Muscle of leg (tissue), 11 donors: ENCODE measurements around the gene RFX3. TPM values are rescaled to one million over a fixed set of nuclear protein-coding genes. Genes with fewer than 3 reads are reported as not detected.

Source experiments
- DNase-seq: peaks from one replicate; pipeline ENCODE4 v3.0.0; 2013
- H3K27ac ChIP-seq: one replicate; pipeline ENCODE4 v1.5.1; 2013; ENCODE audit warnings: mild to moderate bottlenecking, low read length, control low read depth
- H3K27me3 ChIP-seq: one replicate; pipeline ENCODE4 v1.6.1; 2013; ENCODE audit warnings: low read length; ENCODE audit not compliant: control insufficient read depth, insufficient read depth
- H3K36me3 ChIP-seq: one replicate; pipeline ENCODE4 v1.6.1; 2013; ENCODE audit warnings: low read length; ENCODE audit not compliant: control insufficient read depth, insufficient read depth
- H3K4me1 ChIP-seq: one replicate; pipeline ENCODE4 v1.6.1; 2013; ENCODE audit warnings: low read length; ENCODE audit not compliant: control insufficient read depth, insufficient read depth
- H3K4me3 ChIP-seq: one replicate; pipeline ENCODE4 v1.5.1; 2013; ENCODE audit warnings: low read length, control low read depth
- H3K9me3 ChIP-seq: replicated peaks from 2 replicates; pipeline ENCODE4 v1.6.1; 2013; ENCODE audit warnings: low read depth, low read length; ENCODE audit not compliant: control insufficient read depth
- WGBS: methylation state at CpG from one replicate; pipeline ENCODE4 v1.1.5; 2013; ENCODE audit warnings: missing lambda C conversion rate; ENCODE audit not compliant: insufficient coverage; 5-methylcytosine and 5-hydroxymethylcytosine counted together
- polyA plus RNA-seq, 8 donors: library from polyadenylated mRNA; unstranded; fragments of 120-200 nt; gene quantifications; one replicate each; pipeline versions ENCODE4 v1.2.1 to v1.2.3, GENCODE V29; 2013; ENCODE audit warnings: inconsistent platforms in 1 of 8, low replicate concordance in 1 of 8; ENCODE audit not compliant: insufficient read length in 8 of 8, insufficient read depth in 1 of 8
- total RNA-seq: library from RNA; stranded (reverse); fragments of 120-200 nt; gene quantifications from one replicate; pipeline ENCODE4 v1.2.4, GENCODE V29; 2013

Gene RFX3
- total and polyA plus RNA-seq, 9 donors: 4.0 to 8.3 (median 5.1) TPM

DNA sequence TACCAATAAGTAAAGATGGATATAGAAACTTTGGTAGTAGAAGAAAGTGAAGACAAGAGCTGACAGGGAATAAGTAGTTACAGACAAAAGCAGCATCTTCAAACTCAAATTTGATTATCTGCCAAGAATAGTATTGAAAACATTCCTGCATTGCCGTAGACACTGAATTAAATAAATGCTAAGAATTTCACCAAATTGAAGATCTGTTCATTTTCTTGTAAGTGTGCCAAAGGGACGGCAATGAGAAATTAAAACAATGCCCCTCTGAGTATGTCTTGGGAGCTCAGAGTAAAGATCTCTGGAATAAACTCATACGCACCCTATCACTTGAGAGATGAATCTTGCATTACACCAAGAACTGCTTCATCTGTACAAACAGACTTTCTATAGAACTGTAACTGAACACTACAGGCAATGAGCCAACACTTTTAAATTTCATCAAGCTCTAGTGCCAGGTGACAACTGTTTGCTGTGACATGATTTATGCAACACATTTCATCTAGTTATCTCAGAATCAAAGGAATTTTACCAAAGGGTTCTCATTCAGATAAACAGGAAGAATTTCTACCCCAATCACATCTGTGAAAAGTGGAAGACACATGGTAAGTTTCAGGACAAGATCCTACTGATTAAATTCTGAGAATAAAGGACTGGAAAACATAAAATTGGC is 66.9 kb downstream of the RFX3 start:
- no peak overlapping the region for H3K27ac ChIP-seq
- H3K36me3 ChIP-seq: no peaks in the 10 kb centered on the region
- no peak overlapping the region for H3K4me3 ChIP-seq
- H3K27me3 ChIP-seq: no peaks in the 10 kb centered on the region
- no CpG with 5 or more reads among the region's 3 CpGs for WGBS
- H3K4me1 ChIP-seq: no peaks in the 10 kb centered on the region
- peak; percentile 61 for DNase-seq
- peaks cover 2% of the 10 kb centered on the region for H3K9me3 ChIP-seq

DNA sequence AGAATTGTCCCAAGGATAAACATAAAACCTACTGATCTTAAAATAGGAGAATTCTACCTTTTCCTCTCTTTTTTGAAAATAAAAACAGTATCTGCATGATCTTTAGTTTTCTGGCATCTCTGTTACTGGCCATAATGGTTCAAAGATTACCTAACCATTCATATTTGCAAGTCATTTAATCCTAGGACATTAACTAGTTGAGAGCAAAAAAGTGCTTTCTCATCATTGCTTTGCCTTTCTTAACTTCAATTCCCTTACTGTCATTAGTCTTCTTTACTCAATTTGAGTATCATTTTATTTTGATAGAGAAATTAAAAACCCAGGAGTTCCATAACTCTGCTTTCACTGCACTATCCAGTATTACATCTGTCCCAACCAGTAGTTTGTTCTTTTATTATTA is 68.6 kb downstream of the RFX3 start:
- H3K9me3 ChIP-seq: no peaks in the 10 kb centered on the region
- H3K4me3 ChIP-seq: no peak overlapping the region
- H3K36me3 ChIP-seq: no peaks in the 10 kb centered on the region
- no peak for DNase-seq
- H3K27me3 ChIP-seq: no peaks in the 10 kb centered on the region
- H3K4me1 ChIP-seq: no peaks in the 10 kb centered on the region
- no peak overlapping the region for H3K27ac ChIP-seq

DNA sequence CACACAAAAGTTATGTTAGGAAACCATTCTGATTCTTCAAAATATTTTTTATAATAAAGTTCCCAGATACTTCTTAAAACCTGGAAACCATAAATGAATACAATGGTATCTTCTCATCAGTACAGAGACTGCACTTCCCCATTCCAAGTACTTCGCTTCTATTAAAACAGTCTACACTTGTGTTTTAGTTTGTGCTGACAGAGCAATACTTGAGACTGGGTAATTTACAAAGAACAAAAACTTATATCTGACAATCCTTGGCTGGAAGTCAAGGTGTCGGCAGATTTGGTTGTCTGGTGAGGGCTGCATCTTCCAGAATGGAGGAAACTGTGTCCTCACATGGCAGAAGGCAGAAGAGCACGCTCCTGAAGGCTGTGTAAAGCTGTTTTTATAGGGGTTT is 70.1 kb downstream of the RFX3 start:
- Histone ChIP-seq H3K27ac (no peak overlapping the region), H3K4me3 (no peak overlapping the region), H3K9me3 (no peaks in the 10 kb centered on the region), H3K36me3 (no peaks in the 10 kb centered on the region), H3K27me3 (no peaks in the 10 kb centered on the region), H3K4me1 (no peaks in the 10 kb centered on the region)
- peak; percentile 13 for DNase-seq
- 100% methylated on average over 1 of the region's 3 CpGs for WGBS

DNA sequence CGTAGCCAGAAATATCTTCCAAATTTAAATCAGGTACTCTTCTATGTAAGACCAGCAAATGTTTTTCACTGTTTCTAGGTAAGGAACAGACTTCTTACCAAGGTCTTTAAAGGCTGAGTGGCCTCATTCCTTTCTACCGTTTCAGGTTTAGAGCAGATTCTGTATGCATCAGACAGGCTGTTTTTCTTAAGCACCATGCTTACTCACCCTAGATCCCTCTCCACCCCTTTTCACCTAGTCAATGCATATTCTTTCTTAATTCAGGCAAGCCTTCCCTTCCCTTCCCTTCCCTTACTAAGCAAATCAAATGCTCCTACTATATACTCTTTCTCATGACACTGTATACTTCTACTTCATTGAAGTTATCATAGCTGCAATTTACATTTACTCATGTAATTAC is 70.7 kb downstream of the RFX3 start:
- 67% methylated on average over 1 of the region's 2 CpGs for WGBS
- Histone ChIP-seq H3K27ac (no peak overlapping the region), H3K4me1 (no peaks in the 10 kb centered on the region), H3K36me3 (no peaks in the 10 kb centered on the region), H3K9me3 (no peaks in the 10 kb centered on the region), H3K27me3 (no peaks in the 10 kb centered on the region), H3K4me3 (no peak overlapping the region)
- no peak for DNase-seq

DNA sequence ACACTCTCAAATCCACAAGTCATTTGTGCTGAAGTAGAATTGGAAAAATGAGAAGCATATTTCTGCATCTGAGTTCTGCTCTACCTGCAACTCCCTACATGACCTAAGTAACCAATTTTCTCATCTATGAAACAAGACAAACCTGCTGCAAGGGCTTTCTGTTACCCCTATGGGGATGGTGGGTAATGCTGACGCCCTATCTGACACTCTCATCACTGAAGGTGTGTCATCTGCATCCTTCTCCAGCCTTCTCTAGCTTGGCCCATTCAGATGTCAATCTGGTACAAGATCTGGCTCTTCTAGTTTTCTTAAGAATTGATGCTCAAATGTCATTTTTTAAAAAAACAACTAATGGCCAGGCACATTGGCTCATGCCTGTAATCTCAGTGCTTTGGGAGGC is 73.8 kb downstream of the RFX3 start:
- H3K4me3 ChIP-seq: no peak overlapping the region
- H3K36me3 ChIP-seq: no peaks in the 10 kb centered on the region
- H3K4me1 ChIP-seq: no peaks in the 10 kb centered on the region
- no peak overlapping the region for H3K27ac ChIP-seq
- H3K9me3 ChIP-seq: no peaks in the 10 kb centered on the region
- WGBS: no CpG with 5 or more reads among the region's 1 CpG
- no peaks in the 10 kb centered on the region for H3K27me3 ChIP-seq
- no peak for DNase-seq

DNA sequence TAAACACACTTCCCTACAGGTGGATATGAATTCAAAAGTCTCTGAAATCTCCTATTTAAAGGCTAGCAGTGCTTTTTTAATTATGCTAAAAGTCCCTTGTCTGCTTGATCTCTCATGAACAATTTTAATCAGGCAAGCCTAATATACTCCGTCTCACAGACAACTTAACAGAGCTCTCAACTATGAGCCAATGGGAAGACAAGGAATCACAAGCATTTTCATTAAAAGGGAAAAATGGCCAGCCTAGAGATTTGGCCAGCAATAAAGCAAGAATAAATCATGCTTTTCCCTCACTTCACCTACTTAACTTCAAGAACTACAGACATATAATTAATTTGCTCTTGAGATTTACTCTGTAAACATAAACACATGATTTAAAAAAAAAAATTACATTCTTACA is 78.0 kb downstream of the RFX3 start:
- Histone ChIP-seq H3K36me3 (no peaks in the 10 kb centered on the region), H3K4me1 (no peaks in the 10 kb centered on the region), H3K4me3 (no peak overlapping the region), H3K9me3 (no peaks in the 10 kb centered on the region), H3K27me3 (no peaks in the 10 kb centered on the region), H3K27ac (no peak overlapping the region)
- 50% methylated on average over 1 of the region's 1 CpG for WGBS
- DNase-seq: no peak

DNA sequence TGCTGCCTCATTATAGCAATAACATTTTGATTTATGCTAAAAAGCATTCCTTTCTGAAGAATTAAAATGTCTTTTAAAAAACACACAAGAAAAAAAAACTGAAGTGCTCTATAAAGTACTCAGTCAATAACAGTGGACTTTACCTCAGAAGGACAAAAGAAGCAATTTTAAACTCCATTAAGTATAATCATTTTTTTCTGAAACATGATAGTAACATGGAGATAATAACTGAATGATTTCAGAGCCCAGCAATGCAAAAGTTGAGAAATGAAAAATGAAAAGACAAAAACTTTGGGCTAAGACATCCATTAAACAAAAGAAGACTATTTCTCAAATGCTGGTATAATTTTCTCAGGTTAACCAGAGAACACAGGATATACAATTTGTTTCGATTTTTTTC is 78.7 kb downstream of the RFX3 start:
- H3K36me3 ChIP-seq: no peaks in the 10 kb centered on the region
- DNase-seq: no peak
- no peaks in the 10 kb centered on the region for H3K9me3 ChIP-seq
- H3K4me1 ChIP-seq: no peaks in the 10 kb centered on the region
- no peak overlapping the region for H3K27ac ChIP-seq
- WGBS: no CpG with 5 or more reads among the region's 1 CpG
- H3K4me3 ChIP-seq: no peak overlapping the region
- H3K27me3 ChIP-seq: no peaks in the 10 kb centered on the region

DNA sequence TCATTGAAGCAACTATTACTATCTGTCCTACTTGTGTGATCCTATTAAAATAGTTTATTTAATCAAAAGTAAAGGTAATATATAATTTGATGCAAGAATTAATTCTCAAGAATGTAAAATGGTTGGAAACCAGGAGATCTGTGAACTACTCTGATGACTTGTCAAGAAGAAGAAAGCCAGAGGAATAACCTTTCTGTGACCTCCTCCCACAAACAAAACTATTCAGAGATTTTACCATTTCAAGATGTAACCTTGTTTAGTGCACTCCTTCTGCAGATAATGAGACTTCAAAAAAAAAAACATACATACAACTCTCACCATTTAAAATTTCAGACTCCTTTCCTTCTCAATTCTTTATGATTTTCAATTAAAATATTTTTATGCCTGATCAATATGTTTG is 79.5 kb downstream of the RFX3 start:
- Histone ChIP-seq H3K4me1 (no peaks in the 10 kb centered on the region), H3K36me3 (no peaks in the 10 kb centered on the region), H3K9me3 (no peaks in the 10 kb centered on the region), H3K27me3 (no peaks in the 10 kb centered on the region), H3K27ac (no peak overlapping the region), H3K4me3 (no peak overlapping the region)
- no peak for DNase-seq

DNA sequence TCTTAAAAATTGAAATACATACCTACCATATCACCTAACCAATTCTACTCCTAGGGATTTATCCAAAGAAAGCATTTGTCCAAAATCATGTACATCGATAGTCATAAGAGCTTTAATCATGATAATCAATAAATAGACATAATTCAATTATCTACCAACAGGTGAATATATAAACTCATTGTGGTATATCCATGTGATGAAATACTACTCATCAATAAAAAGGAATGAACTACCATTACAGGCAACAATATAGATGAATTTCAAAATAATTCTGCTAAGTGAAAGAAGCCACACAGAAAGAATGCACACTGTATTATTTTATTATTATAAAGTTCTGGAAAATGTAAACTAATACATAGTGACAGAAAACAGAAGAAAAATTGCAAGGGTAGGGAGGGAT is 81.8 kb downstream of the RFX3 start:
- no peak for DNase-seq
- no CpG with 5 or more reads among the region's 1 CpG for WGBS
- Histone ChIP-seq H3K27me3 (no peaks in the 10 kb centered on the region), H3K27ac (no peak overlapping the region), H3K36me3 (no peaks in the 10 kb centered on the region), H3K4me1 (no peaks in the 10 kb centered on the region), H3K4me3 (no peak overlapping the region), H3K9me3 (no peaks in the 10 kb centered on the region)

DNA sequence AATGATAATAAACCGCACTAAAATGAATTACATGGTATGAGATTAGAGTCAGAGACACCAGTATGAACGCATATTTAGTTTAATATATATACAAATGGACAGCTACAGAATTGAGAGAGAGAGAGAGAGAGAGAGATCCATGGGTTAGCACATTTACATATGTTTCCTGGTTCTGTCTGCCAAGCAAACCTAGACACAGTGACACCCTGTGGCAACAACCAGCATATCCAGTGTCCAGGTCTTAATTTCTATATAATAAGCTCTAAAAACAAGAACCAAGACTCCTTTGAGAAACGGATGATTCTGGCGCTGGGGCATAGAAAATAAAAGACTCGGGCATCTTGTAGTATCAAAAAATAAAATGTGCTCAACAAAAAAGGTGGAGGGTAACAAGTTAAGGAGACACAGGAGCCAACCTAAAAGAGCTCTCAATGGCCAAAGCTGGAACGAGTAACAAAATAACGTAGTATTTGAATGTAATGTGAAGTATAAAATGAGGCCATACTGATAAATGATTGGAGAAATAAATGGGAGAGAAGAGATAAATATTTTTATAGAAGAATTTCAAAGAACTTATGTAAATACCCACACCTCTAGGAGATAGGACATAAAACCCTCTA is 84.5 kb downstream of the RFX3 start:
- Histone ChIP-seq H3K4me1 (no peaks in the 10 kb centered on the region), H3K27ac (no peak overlapping the region), H3K9me3 (no peaks in the 10 kb centered on the region), H3K4me3 (no peak overlapping the region), H3K27me3 (no peaks in the 10 kb centered on the region), H3K36me3 (no peaks in the 10 kb centered on the region)
- 70% methylated on average over 3 of the region's 7 CpGs for WGBS
- peak; percentile 39 for DNase-seq
